NAMALWA (cell line): ENCODE data around the gene LZTS2.

Source experiments
- DNase-seq: peaks from one replicate; pipeline ENCODE4 v3.0.0-alpha.2; 2015; ENCODE audit warnings: low spot score

LZTS2 gene

GRCh38 chr10:100998183-100998990, 1.2 kb upstream of the LZTS2 start:
- DNase-seq = peak; percentile 92

- DNase-seq = peak; percentile 77
These were observed 442 bp upstream of the LZTS2 start for GRCh38 chr10:100998991-100999741.

DNA sequence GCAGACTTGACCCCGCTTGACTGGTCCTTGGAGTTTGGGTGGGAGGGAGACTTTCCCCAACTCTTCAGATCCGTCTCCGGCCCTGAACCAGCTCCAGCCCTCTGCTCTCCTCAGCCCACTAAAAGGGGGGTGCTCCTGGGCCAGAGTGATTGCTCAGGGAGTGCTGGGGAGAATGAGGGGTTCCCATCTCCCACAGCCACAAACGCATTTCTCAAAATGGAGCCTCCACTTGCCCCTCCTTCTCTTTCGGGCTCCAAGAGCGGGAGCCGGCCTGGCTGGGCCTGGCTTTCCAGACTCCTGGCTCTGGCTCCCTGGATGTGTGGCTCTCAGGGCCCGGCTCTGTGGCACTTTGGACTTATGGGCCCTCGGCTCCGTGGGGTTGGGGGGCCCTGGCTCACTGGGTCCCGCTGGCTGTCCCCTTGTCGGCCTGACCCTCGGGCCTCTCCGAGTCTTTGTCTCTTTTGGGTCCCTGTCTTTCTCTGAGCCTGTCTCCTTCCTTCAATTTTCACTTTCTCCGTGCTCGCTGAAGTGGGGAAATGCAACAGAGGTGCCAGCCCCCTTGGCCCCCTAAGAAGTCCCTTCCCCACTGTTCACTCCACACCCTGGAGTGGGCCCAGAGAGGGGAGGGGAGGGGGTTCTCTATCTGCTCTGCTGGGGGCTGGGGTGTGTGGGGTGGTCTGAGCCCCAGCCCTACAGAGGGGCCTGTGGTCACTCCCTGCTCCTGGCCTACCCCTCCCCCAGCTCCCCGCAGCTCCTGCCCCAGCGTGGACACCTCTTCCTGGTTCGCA, 713 bp downstream of the LZTS2 start:
- no peak for DNase-seq

DNA sequence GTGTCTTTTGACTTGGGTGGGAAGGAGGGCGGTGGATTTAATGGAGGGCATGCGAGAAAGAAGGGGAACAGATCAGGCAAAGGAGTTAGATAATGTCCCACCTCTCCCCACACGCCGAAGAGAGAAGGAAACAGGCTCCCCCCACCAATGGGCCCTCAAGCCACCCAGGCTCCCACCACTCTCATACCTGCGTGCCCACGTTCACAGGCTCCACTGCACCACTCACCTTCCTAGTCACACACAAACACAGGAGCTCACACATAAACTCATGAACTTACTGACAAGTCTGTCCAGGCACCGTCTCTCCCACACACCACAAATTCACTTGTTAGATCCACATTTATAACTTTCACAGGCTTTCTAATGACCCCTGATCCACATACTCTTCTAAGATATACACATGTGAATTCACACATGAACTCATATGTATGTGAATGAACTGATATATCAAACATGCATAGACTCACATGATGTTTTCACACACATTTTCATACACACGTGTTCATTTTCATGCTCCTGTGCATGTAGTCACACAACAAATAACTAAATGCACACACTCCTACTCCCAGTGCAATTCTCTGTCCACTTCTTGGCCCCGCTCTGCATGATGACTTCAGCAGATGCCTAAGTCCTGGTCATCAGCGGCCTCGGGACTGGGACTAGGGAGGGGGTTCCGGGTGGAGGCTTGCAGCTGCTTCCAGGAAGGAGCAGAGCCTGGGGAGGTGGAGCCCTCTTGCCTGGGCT, 1.5 kb downstream of the LZTS2 start:
- DNase-seq = no peak

GRCh38 chr10:101001659-101002035, 2.0 kb downstream of the LZTS2 start:
- no peak for DNase-seq

- DNase-seq = no peak
These were observed 2.8 kb downstream of the LZTS2 start for GRCh38 chr10:101002456-101002855.

- DNase-seq = no peak
These were observed 4.1 kb downstream of the LZTS2 start for GRCh38 chr10:101003639-101004206.

GRCh38 chr10:101005361-101005760, 5.8 kb downstream of the LZTS2 start:
- no peak for DNase-seq

GRCh38 chr10:101005869-101006567, 6.4 kb downstream of the LZTS2 start:
- DNase-seq = no peak

DNA sequence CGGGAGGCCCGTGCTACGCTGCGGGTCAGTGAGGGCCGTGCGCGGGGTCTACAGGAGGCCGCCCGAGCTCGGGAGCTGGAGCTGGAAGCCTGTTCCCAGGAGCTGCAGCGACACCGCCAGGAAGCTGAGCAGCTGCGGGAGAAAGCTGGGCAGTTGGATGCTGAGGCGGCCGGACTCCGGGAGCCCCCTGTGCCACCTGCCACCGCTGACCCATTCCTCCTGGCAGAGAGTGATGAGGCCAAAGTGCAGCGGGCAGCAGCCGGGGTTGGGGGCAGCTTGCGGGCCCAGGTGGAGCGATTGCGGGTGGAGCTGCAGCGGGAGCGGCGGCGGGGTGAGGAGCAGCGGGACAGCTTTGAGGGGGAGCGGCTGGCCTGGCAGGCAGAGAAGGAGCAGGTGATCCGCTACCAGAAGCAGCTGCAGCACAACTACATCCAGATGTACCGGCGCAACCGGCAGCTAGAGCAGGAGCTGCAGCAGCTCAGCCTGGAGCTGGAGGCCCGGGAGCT, 7.0 kb downstream of the LZTS2 start:
- DNase-seq = no peak

DNA sequence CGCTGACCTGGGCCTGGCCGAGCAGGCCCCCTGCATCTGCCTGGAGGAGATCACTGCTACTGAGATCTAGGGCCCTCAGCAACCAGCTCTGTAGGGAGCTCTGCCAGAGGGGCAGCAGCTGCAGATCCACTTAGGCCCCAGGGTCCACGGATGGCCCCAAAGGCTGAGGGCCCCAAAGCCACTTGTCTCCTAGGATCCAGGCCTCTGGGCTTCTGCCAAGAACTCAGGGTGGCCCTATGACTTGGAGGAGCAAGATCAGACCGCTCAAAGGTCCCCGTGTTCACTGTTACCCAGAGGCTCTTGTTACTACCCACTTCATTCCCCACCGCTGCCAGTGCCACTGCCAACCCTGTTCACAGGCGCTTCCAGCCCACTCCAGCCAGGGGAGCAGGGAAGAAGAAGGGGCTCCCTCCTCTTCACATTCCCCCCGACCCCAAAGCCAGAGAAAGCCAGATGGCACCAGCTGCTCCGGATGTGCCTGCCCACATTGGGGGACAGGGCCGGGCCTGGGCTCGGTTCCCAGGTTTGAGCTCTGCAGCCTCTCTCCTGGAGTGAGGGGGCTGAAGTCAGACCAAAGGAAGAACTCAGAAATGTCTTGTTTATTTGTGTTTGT, 7.6 kb downstream of the LZTS2 start:
- DNase-seq = no peak

DNA sequence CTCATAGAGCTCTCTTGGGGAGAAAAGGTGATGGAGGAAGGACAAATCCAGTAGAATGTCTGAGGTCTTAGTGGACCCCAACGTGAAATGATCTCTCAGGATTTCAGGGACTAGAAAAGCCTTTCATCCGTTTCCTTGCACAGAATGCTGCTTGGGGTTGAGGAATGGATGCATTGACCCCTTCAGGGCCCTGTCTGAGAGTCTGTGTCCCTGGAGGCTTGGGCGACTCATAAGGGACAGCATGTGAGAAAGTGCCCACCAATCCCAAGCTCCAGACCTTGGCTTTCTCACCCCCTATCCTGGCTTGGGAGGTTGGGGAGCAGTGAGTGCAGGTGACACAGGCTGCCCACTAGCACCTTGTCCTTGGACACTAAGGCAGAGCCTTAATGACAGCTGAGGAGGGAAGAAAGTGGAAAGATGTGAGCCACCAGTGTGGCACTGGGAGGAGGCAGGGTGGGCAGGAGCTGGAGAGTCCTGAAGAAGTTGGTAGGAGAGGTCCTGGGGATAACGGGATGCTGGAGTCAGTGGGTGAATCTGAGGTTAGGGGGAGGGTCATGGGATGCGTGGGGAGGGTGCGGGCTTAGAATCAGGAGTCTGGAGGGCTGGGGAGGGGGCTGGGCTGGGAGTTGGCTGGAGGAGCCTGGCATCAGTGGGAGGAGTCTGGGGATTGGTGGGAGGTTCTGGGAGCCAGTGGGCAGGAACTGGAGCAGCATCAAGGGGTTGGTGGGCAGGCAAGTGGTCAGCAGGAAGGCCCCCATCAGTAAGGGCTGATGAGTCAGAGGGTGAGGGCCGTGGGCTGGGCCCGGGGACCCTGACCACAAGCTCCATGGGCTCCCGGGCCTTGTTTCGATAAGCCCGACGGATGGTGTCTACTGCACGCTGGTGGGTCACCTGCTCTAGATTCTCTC, 8.6 kb downstream of the LZTS2 start:
- DNase-seq = no peak

GRCh38 chr10:101008823-101009423, 9.3 kb downstream of the LZTS2 start:
- no peak for DNase-seq

GRCh38 chr10:101010329-101010728, 10.7 kb downstream of the LZTS2 start:
- no peak for DNase-seq

DNA sequence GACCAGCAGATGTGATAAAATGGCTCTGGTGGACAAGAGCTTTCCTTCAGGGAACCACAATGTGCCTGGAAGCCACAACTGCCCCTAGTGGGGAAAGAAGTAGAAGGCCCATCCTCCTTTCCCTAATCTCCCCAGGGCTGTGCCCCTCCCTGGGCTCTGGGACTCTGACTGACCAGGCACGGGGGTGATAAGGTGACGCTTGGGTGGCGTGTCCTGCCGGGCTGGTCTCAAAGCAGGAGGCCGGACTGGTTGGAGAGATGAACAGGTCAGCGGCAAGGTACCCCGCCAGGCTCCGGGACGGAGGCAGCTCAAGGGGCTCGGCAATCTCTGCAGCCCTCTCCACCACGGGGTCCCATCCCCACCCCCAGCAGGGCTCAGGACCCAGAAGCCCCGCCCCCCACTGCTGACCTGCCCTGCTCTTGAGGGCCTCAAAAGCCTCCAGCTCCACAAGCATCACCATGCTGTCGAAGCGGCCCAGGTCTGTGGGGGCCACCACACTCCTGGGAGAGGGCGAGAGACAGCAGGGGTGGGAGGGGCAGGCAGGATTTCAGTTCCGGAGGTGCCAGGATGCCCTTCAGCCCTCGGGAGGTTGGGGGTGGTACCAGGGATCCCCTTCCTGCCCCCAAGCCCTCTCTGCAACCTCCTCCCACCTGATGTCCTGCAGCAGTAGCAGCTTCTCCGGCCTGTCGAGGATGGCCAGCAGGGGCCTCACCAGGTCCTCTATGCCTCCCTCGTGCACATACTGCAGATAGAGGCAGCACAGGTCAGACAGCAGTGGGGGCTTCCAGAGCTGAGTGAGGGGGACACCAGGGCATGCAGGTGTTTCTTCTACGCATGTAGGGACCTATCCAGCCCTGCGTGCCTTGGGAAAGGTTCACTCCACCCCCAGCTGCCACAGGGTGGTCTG, 12.2 kb downstream of the LZTS2 start:
- no peak for DNase-seq

GRCh38 chr10:101012525-101013364, 13.1 kb downstream of the LZTS2 start:
- peak; percentile 94 for DNase-seq

- DNase-seq = no peak
These were observed 13.8 kb downstream of the LZTS2 start for GRCh38 chr10:101013365-101013825.
